Activated CD8-positive, alpha-beta T cell treated with anti-CD3 and anti-CD28 coated beads for 36 hours (primary cell): ENCODE data around the gene ALDH3A2. TPM values are rescaled to one million over a fixed set of nuclear protein-coding genes. Genes with fewer than 3 reads are reported as not detected.

Experiments used
- ATAC-seq: fragments of 200-7000 bp; cut with Tn5 transposase; one replicate; pipeline ENCODE4 v1.10.0; 2021; ENCODE audit warnings: mild to moderate bottlenecking, moderate library complexity
- CTCF ChIA-PET: fragments of 350-600 bp; sonication (Branson Sonifier 250); formaldehyde crosslinking; loops from one replicate; lab custom pipeline; 2021; ENCODE audit warnings: antibody characterized with exemption; lab: Charles Lee
- POLR2A ChIA-PET: fragments of 350-600 bp; sonication (Branson Sonifier 250); formaldehyde crosslinking; loops from one replicate; lab custom pipeline; 2021; ENCODE audit warnings: antibody characterized with exemption; lab: Charles Lee
- DNase-seq: peaks from one replicate; pipeline ENCODE4 v3.0.0-alpha.2; 2020
- H3K27ac Mint-ChIP-seq: one replicate; pipeline ENCODE4 v1.8.0; 2021; ENCODE audit warnings: mild to moderate bottlenecking, mixed read lengths
- H3K27me3 Mint-ChIP-seq: one replicate; pipeline ENCODE4 v1.8.0; 2021; ENCODE audit warnings: mixed read lengths
- H3K36me3 Mint-ChIP-seq: one replicate; pipeline ENCODE4 v1.8.0; 2021; ENCODE audit warnings: low read depth, mixed read lengths
- H3K4me1 Mint-ChIP-seq: one replicate; pipeline ENCODE4 v1.8.0; 2021; ENCODE audit warnings: low read depth, mixed read lengths
- H3K4me3 Mint-ChIP-seq: one replicate; pipeline ENCODE4 v1.8.0; 2021; ENCODE audit warnings: mild to moderate bottlenecking, moderate library complexity, mixed read lengths
- H3K9me3 Mint-ChIP-seq: one replicate; pipeline ENCODE4 v1.8.0; 2021; ENCODE audit warnings: mixed read lengths
- CTCF ChIP-seq: fragments of 200-600 bp; IDR thresholded peaks from one replicate; pipeline ENCODE4 v1.8.0; 2022; ENCODE audit warnings: antibody characterized with exemption, mild to moderate bottlenecking
- intact Hi-C: fragments of 100-400 bp; cut with micrococcal nuclease; formaldehyde crosslinking; loops from one replicate; pipeline ENCODE4 v1.10.0; 2022
- total RNA-seq, 2 experiments: library from RNA; stranded (reverse); gene quantifications; one replicate each; pipeline ENCODE4 v1.2.3, GENCODE V29; 2021

ALDH3A2 gene
- total RNA-seq, 2 experiments from 2014 or later: 17.6 to 20.3 TPM

GRCh38 chr17:19630035-19630434 lies 18.5 kb upstream of the ALDH3A2 start:
- Mint-ChIP-seq H3K4me3 (no peak overlapping the region), H3K9me3 (no peaks in the 10 kb centered on the region), H3K36me3 (no peaks in the 10 kb centered on the region), H3K27ac (no peak overlapping the region), H3K27me3 (peaks cover 10% of the 10 kb centered on the region), H3K4me1 (no peaks in the 10 kb centered on the region)
- no peak for TF ChIP-seq CTCF
- POLR2A ChIA-PET: interaction anchor here (0.8 kb wide), 2 partner anchors 25 to 49 kb away, joined by 3 read pairs; no protein-coding TSS in a partner anchor
- DNase-seq (no peak), ATAC-seq (no peak)
- CTCF ChIA-PET: interaction anchor here (1.4 kb wide), 1 partner anchor 15 kb away, joined by 4 read pairs; no protein-coding TSS in a partner anchor
- intact Hi-C loops: no loop called here

- Mint-ChIP-seq H3K36me3 (no peaks in the 10 kb centered on the region), H3K4me1 (no peaks in the 10 kb centered on the region), H3K27ac (no peak overlapping the region), H3K27me3 (peaks cover 10% of the 10 kb centered on the region), H3K4me3 (no peak overlapping the region), H3K9me3 (no peaks in the 10 kb centered on the region)
- POLR2A ChIA-PET: interaction anchor here (0.8 kb wide), 2 partner anchors 25 to 48 kb away, joined by 3 read pairs; no protein-coding TSS in a partner anchor
- no peak for DNase-seq
- TF ChIP-seq CTCF: no peak
- CTCF ChIA-PET: interaction anchor here (1.4 kb wide), 1 partner anchor 16 kb away, joined by 4 read pairs; no protein-coding TSS in a partner anchor
- intact Hi-C loops: no loop called here
- no peak for ATAC-seq
Observed at GRCh38 chr17:19630661-19631060, 17.9 kb upstream of the ALDH3A2 start.

- no peaks in the 10 kb centered on the region for H3K36me3 Mint-ChIP-seq
- POLR2A ChIA-PET: no interaction called here
- intact Hi-C loops: no loop called here
- ATAC-seq: no peak
- no peak overlapping the region for H3K4me3 Mint-ChIP-seq
- CTCF ChIA-PET: no interaction called here
- H3K27me3 Mint-ChIP-seq: peaks cover 13% of the 10 kb centered on the region
- DNase-seq: no peak
- no peak for TF ChIP-seq CTCF
- H3K27ac Mint-ChIP-seq: no peak overlapping the region
- no peaks in the 10 kb centered on the region for H3K4me1 Mint-ChIP-seq
- H3K9me3 Mint-ChIP-seq: no peaks in the 10 kb centered on the region
Observed at GRCh38 chr17:19631905-19632304, 16.6 kb upstream of the ALDH3A2 start.

DNA sequence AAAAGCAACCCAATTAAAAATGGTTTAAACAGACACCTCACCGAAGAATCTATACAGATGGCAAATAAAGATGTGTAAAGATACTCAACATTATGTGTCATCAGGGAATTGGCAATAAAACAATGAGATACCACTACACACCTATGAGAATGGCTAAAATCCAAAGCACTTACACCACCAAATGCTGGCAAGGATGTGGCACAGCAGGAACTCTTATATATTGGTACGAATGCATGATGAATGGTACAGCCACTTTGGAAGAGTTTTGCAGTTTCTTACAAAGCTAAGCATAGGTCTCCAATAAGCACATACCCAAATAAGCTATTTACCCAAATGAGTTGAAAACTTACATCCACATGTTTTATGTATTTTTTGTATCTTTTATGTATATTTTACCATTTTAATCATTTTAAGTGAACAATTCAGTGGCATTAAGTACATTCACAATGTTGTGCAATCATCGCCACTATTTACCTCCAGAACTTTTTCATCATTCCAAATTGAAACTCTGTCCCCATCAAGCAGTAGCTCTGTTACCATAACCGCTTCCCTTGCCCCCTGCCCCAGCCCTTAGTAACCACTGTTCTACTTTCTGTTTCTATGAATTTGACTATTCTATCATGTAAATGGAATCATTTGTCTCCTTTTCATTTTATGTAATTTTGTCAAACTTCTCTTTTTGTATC lies 6.7 kb upstream of the ALDH3A2 start:
- Mint-ChIP-seq H3K4me1 (peaks cover 15% of the 10 kb centered on the region), H3K4me3 (no peak overlapping the region), H3K27me3 (peaks cover 7% of the 10 kb centered on the region), H3K9me3 (no peaks in the 10 kb centered on the region), H3K36me3 (no peaks in the 10 kb centered on the region), H3K27ac (no peak overlapping the region)
- no peak for ATAC-seq
- intact Hi-C loops: no loop called here
- POLR2A ChIA-PET: no interaction called here
- no peak for DNase-seq
- CTCF ChIA-PET: interaction anchor here (1.2 to 1.7 kb wide), 2 partner anchors 8 to 19 kb away, joined by 4 read pairs; no protein-coding TSS in a partner anchor
- no peak for TF ChIP-seq CTCF

DNA sequence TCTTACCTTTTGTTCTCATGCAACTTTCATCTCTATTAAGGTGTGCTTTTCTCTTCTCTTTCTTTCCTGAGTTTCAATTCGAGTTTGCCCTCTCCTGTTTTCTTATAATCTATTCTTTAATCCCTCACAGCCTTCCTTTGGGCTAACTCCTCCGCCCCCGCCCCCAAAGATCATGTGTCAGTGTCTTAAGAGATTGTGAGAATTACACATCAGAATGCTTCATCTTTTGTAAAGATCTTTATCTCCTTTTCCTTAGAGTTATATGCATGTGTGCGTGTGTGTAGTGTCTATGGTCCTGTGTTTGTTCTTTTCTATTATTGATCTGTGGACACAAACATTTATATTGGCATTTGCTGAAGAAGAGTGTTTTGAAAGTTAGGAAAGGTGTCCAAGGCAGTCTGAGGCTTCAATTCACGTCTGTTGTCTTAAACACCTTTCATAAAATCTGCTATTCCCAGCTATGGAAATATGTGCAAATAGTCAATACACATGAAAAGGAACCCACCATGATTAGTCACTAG lies 6.1 kb upstream of the ALDH3A2 start:
- TF ChIP-seq CTCF: no peak
- CTCF ChIA-PET: interaction anchor here (1.2 to 1.7 kb wide), 3 partner anchors 9 to 195 kb away, joined by 3 to 4 read pairs (median 4); no protein-coding TSS in a partner anchor
- H3K27ac Mint-ChIP-seq: no peak overlapping the region
- H3K36me3 Mint-ChIP-seq: no peaks in the 10 kb centered on the region
- DNase-seq (no peak), ATAC-seq (no peak)
- POLR2A ChIA-PET: no interaction called here
- no peaks in the 10 kb centered on the region for H3K9me3 Mint-ChIP-seq
- intact Hi-C loops: no loop called here
- H3K27me3 Mint-ChIP-seq: peaks cover 5% of the 10 kb centered on the region
- H3K4me1 Mint-ChIP-seq: peaks cover 21% of the 10 kb centered on the region
- H3K4me3 Mint-ChIP-seq: no peak overlapping the region
